GM20000 (cell line): ENCODE data around the gene PANK1.
"Not testable (repeated sequence)": the region's sequence is repeated elsewhere in the genome, so short reads cannot be mapped to it uniquely, and the experiment has no call there.

Source experiments
- DNase-seq: peaks from one replicate; pipeline ENCODE4 v3.0.0; 2012; ENCODE audit warnings: low spot score
- TF ChIP-seq, protein P1 (sequence below): IDR thresholded peaks from 2 replicates; pipeline ENCODE4 v1.5.1; 2012; ENCODE audit warnings: mild to moderate bottlenecking, control low read depth; ENCODE audit errors: extremely low read depth, missing control alignments

Gene PANK1

DNA sequence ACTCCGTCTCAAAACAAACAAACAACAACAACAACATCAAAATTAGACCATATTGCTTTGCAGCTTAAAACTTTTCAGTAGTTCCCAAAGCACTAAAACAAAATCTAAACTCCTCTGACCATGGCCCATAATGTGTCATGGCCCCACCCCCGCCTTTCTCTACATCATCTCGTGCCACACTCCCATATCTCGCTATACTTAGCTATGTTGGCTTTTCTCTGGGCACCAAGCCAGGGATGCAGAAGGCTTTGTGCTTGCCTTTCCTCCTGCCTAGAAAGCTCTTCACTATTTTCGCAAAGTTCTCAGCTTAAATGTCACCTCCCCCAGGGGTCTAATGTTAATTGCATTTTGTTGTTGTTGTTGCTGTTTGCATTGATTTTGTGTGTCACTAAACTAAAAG is 94.5 kb downstream of the PANK1 start:
- DNase-seq, result no peak
- TF ChIP-seq, protein P1, sequence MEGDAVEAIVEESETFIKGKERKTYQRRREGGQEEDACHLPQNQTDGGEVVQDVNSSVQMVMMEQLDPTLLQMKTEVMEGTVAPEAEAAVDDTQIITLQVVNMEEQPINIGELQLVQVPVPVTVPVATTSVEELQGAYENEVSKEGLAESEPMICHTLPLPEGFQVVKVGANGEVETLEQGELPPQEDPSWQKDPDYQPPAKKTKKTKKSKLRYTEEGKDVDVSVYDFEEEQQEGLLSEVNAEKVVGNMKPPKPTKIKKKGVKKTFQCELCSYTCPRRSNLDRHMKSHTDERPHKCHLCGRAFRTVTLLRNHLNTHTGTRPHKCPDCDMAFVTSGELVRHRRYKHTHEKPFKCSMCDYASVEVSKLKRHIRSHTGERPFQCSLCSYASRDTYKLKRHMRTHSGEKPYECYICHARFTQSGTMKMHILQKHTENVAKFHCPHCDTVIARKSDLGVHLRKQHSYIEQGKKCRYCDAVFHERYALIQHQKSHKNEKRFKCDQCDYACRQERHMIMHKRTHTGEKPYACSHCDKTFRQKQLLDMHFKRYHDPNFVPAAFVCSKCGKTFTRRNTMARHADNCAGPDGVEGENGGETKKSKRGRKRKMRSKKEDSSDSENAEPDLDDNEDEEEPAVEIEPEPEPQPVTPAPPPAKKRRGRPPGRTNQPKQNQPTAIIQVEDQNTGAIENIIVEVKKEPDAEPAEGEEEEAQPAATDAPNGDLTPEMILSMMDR, result no peak

DNA sequence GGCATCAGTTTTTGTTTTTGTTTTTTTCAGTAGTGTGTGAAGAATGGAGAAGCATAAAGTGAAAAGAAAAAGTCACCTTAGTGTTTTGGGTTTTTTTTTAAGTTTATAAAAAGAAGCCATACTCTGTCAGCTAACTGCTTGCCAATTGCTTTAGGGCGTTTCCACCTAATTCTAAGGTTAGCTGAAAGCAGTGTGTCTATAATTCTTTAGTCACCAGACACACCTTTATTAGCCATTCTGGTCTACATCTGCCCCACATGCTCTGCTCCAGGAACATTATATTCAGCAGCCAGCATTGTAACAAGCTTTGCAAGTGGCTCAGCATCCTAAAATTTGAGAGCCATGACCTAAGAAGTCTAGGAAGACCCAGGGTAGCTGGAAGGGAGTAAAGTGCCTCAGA is 95.5 kb downstream of the PANK1 start:
- TF ChIP-seq, protein P1, result no peak
- no peak for DNase-seq

DNA sequence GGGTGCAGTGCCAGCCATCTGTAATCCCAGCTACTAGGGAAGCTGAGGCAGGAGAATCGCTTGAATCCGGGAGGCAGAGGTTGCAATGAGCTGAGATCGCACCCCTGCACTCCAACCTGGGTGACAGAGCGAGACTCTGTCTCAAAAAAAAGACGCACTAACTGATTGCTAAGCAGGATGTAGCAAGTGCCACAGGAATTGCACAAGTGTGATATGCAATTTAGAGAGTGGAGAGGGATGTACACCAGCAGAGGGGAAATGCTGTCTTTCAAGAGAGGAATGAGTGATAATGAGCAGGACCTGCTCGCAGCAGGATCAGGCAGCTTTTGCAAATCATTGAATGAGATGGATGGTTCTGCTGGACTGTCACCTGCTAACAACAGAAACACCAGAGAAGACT is 96.4 kb downstream of the PANK1 start:
- TF ChIP-seq, protein P1, result no peak
- no peak for DNase-seq

DNA sequence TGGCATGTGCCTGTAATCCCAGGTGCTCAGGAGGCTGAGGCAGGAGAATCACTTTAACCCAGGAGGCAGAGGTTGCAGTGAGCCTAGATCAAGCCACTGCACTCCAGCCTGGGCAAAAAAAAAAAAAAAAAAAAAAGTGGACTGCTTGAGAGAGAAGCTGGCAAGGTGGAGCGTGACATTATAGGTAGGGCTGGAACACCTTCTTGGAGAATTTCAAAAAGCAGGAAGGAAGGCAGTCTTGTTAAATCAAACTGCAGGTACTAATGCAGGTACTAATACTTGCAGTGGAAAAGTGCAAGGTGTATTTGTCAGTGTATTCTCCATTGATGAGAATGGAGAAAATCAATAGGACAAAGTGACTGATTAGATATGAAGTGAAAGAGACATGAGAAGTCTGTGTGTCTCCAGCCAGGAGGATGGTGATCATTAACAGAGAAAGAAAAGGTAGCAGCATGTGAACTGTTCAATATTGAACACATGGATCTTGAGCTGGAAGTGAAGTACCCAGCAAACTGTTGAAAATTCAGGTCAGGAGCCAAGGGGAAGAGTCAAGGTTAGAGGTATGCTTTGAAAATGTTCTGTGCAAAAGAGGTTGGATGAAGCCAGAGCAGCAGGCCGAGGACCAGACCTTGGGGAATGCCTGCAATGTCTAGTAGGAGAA is 97.1 kb downstream of the PANK1 start:
- TF ChIP-seq, protein P1, result no peak
- DNase-seq, result no peak

DNA sequence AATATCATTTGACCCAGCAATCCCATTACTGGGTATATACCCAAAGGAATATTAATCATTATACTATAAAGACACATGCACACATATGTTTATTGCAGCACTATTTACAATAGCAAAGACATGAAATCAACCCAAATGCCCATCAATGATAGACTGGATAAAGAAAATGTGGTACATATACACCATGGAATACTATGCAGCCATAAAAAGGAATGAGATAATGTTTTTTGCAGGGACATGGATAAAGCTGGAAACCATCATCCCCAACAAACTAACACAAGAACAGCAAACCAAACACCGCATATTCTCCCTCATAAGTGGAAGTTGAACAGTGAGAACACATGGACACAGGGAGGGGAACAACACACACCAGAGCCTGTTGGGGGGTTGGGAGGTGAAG is 98.4 kb downstream of the PANK1 start:
- not testable (repeated sequence) for DNase-seq

DNA sequence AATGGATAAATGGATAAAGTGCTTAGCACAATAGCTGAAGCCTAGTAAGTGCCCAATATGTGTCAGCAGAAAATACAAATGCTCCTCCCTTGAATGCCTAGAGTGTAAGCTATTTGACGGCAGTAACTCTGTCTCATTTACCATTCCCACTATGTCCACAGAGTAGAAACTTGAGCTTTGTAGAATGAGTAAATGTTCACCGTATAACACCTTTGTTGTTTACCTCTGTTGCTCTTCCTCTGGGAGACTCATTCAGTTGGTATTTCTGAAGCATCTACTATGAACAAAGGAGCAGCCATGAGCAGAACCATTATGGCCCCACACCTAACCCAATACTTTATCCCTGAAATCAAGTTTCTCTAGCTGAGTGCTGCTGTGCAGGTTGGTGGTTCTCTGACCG is 101.2 kb downstream of the PANK1 start:
- no peak for DNase-seq
- TF ChIP-seq, protein P1, result no peak

DNA sequence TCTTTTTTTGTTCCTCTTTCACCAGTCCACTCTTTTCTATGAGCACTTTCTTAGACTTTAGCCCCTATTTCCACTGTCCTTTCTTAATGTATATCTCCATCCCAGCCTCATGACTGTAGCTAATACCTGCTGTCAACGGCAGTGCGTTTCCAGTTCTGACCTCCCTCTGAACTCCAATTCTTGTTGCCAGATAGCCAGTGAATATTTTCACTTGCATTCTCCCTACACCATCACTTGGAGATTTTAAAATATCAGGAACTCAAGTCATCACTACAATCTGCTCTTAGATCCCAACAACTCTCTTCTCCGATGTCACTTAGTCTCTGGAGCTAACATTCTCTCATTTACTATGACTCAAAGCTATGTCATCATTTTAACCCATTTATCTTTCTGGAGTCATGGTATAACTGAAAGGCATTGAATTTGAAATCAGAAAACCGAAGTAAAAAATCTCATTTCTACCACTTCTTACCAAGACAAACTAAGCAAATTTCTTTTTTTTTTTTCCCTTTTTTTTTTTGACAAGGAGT is 104.6 kb downstream of the PANK1 start:
- TF ChIP-seq, protein P1, result no peak
- no peak for DNase-seq

DNA sequence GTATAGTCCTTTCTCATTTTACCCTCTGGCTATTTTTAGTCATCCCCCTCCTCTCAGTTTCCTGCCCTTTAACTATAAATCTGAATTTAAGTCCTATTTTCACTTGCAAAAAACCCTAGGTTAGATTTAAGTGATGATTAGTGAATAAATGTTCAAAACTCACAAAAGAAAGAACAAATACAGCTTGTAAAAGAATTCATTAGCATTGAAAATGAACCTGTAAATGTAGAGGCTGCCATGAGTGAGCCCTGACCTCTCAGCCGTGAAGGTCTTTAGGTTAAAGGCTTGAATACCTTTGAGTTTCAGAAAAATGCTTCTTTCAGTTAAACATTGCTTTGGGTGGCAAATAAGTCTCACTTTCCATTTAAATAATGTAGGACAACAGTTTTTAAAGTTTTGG is 107.7 kb downstream of the PANK1 start:
- DNase-seq, result peak; percentile 20
- TF ChIP-seq, protein P1, result no peak
